A673 (cell line): Measurements from ENCODE around the gene HOXB8. TPM values are rescaled to one million over a fixed set of nuclear protein-coding genes. Genes with fewer than 3 reads are reported as not detected.

Experiments
- BruUV-seq: library from RNA; stranded (reverse); fragments of 400-500 nt; replicated peaks from 2 replicates; lab custom pipeline; 2021; lab: Mats Ljungman, UMichigan
- CTCF ChIA-PET: fragments of 300-600 bp; sonication (Branson Sonifier 250); formaldehyde crosslinking; loops from one replicate; lab custom pipeline; 2022; ENCODE audit warnings: antibody characterized with exemption; lab: Charles Lee
- POLR2A ChIA-PET: fragments of 300-600 bp; sonication (Branson Sonifier 250); formaldehyde crosslinking; loops from one replicate; lab custom pipeline; 2022; ENCODE audit warnings: antibody characterized with exemption; ENCODE audit not compliant: low non-redundant PET; lab: Charles Lee
- DNase-seq: peaks from one replicate; pipeline ENCODE4 v3.0.0-alpha.2; 2015; ENCODE audit warnings: low spot score
- H3K27ac ChIP-seq: fragments of 200-600 bp; sonication (generic); 2 replicates; pipeline ENCODE4 v1.5.1; 2016; ENCODE audit warnings: mixed run types, low read depth, mild to moderate bottlenecking, mixed read lengths, antibody characterized with exemption, low read length; ENCODE audit not compliant: poor library complexity, severe bottlenecking
- H3K27me3 ChIP-seq: fragments of 200-600 bp; sonication (generic); replicated peaks from 2 replicates; pipeline ENCODE4 v1.6.1; 2017; ENCODE audit warnings: mixed run types, low read depth, mild to moderate bottlenecking, mixed read lengths, antibody characterized with exemption, low read length; ENCODE audit not compliant: insufficient read depth, poor library complexity
- H3K36me3 ChIP-seq: fragments of 200-600 bp; sonication (generic); 2 replicates; pipeline ENCODE4 v1.6.1; 2016; ENCODE audit warnings: mixed run types, mild to moderate bottlenecking, mixed read lengths, antibody characterized with exemption, low read length; ENCODE audit not compliant: insufficient read depth, poor library complexity, severe bottlenecking
- H3K4me1 ChIP-seq: fragments of 200-600 bp; sonication (generic); 2 replicates; pipeline ENCODE4 v1.6.1; 2017; ENCODE audit warnings: mixed run types, mild to moderate bottlenecking, mixed read lengths, antibody characterized with exemption, low read length; ENCODE audit not compliant: insufficient read depth, poor library complexity, severe bottlenecking
- H3K4me3 ChIP-seq: fragments of 200-600 bp; sonication (generic); 2 replicates; pipeline ENCODE4 v1.5.1; 2016; ENCODE audit warnings: low read depth, mixed run types, mild to moderate bottlenecking, mixed read lengths, low read length; ENCODE audit not compliant: poor library complexity, severe bottlenecking
- H3K9me3 ChIP-seq: fragments of 200-600 bp; sonication (generic); 2 replicates; pipeline ENCODE4 v1.6.1; 2016; ENCODE audit warnings: mixed run types, low read depth, mild to moderate bottlenecking, mixed read lengths, antibody characterized with exemption, low read length; ENCODE audit not compliant: poor library complexity, severe bottlenecking
- CTCF ChIP-seq: fragments of 300-800, 200-600 bp; sonication (generic); conservative IDR thresholded peaks from 2 replicates; pipeline ENCODE4 v1.5.1; 2017; ENCODE audit warnings: low read depth, mild to moderate bottlenecking, antibody characterized with exemption, low read length, moderate library complexity, mixed read lengths
- EZH2 ChIP-seq: fragments of 200-600 bp; sonication (generic); IDR thresholded peaks from 2 replicates; pipeline ENCODE4 v1.6.1; 2017; ENCODE audit warnings: borderline replicate concordance, low read depth, mild to moderate bottlenecking, mixed read lengths, antibody characterized with exemption, low read length; ENCODE audit not compliant: poor library complexity, severe bottlenecking
- intact Hi-C: fragments of 100-400 bp; cut with micrococcal nuclease; formaldehyde crosslinking; loops from one replicate; pipeline ENCODE4 v1.10.0; 2022; ENCODE audit not compliant: unreplicated experiment
- total RNA-seq: library from RNA; stranded (reverse); gene quantifications from 2 replicates; pipeline ENCODE4 v1.2.3, GENCODE V29; 2021

The HOXB8 gene
- total RNA-seq, 1 experiment from 2014 or later, result 13.1 TPM

GRCh38 chr17:48640858-48641180 lies 25.7 kb upstream of the HOXB8 start:
- peaks cover 22% of the 10 kb centered on the region for H3K27me3 ChIP-seq
- no peaks in the 10 kb centered on the region for H3K4me1 ChIP-seq
- no peak overlapping the region for H3K4me3 ChIP-seq
- CTCF ChIA-PET, result interaction anchor here (0.6 to 1.1 kb wide), 3 partner anchors 20 to 525 kb away, joined by 3 to 8 read pairs (median 4); no protein-coding TSS in a partner anchor
- intact Hi-C loops, result no loop called here
- no TSS peak for BruUV-seq
- no peak for DNase-seq
- H3K9me3 ChIP-seq, result no peaks in the 10 kb centered on the region
- POLR2A ChIA-PET, result no interaction called here
- no peak overlapping the region for H3K27ac ChIP-seq
- no peak for TF ChIP-seq CTCF
- no peak for TF ChIP-seq EZH2
- no peaks in the 10 kb centered on the region for H3K36me3 ChIP-seq

GRCh38 chr17:48639982-48640857 lies 25.1 kb upstream of the HOXB8 start:
- no peaks in the 10 kb centered on the region for H3K9me3 ChIP-seq
- no peak for DNase-seq
- intact Hi-C loops, result no loop called here
- no peaks in the 10 kb centered on the region for H3K4me1 ChIP-seq
- BruUV-seq, result no TSS peak
- H3K36me3 ChIP-seq, result no peaks in the 10 kb centered on the region
- H3K27ac ChIP-seq, result no peak overlapping the region
- TF ChIP-seq EZH2, result no peak
- H3K27me3 ChIP-seq, result peaks cover 22% of the 10 kb centered on the region
- H3K4me3 ChIP-seq, result no peak overlapping the region
- POLR2A ChIA-PET, result no interaction called here
- CTCF ChIA-PET, result interaction anchor here (0.6 to 1.1 kb wide), 3 partner anchors 21 to 524 kb away, joined by 3 to 8 read pairs (median 4); no protein-coding TSS in a partner anchor

DNA sequence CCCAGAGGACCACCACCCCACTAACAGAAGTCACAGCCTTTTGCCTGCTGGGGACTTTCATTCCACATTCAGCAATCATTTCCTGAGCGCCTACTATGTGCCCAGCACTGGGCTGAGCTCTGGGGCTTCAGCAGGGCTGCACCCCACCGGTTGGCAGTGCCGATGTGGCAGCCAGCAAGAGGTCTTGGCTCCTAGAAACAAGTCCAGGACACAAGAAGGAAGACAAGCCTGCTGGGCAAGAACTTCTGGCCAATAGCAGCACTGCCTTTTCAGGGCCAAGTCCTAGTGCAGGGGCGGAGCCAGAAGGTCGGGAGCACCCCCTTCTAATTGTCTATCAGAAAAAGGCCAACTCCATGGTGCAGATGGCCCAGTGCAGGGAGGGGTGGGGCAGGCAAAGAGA lies 24.0 kb upstream of the HOXB8 start:
- CTCF ChIA-PET, result no interaction called here
- H3K27ac ChIP-seq, result no peak overlapping the region
- BruUV-seq, result no TSS peak

More for the DNA sequence above, 24.0 kb upstream of the HOXB8 start:
- no peaks in the 10 kb centered on the region for H3K4me1 ChIP-seq
- intact Hi-C loops, result no loop called here
- DNase-seq, result no peak
- POLR2A ChIA-PET, result no interaction called here
- H3K9me3 ChIP-seq, result no peaks in the 10 kb centered on the region
- TF ChIP-seq CTCF (no peak), EZH2 (no peak)
- H3K36me3 ChIP-seq, result no peaks in the 10 kb centered on the region
- peaks cover 22% of the 10 kb centered on the region for H3K27me3 ChIP-seq
- H3K4me3 ChIP-seq, result no peak overlapping the region
